K562 (cell line): ENCODE data around the gene SORL1-AS1.

Source experiments
- ATAC-seq: fragments of 200-7000 bp; cut with Tn5 transposase; 3 replicates; pipeline ENCODE4 v1.9.1; 2020; ENCODE audit warnings: moderate library complexity
- BruUV-seq: library from RNA; stranded (reverse); fragments of 400-500 nt; replicated peaks from 2 replicates; lab custom pipeline; 2021; lab: Mats Ljungman, UMichigan
- CTCF ChIA-PET: fragments of 300-600 bp; formaldehyde crosslinking; extraction: SDS; loops from one replicate; lab custom pipeline; 2021; ENCODE audit warnings: low intra/inter-chr PET ratio; lab: Yijun Ruan, JAX
- POLR2A ChIA-PET: fragments of 300-600, 350-650 bp; sonication (Branson Sonifier 250); formaldehyde crosslinking; extraction: SDS; loops from one replicate; lab custom pipeline; 2021; ENCODE audit warnings: antibody characterized with exemption, inconsistent platforms; lab: Yijun Ruan, JAX
- DNase-seq, 4 experiments: peaks; one replicate each; pipeline versions ENCODE4 v3.0.0 to v3.0.0-alpha.2; 2011 to 2018; ENCODE audit warnings: low spot score in 3 of 4, mixed read lengths in 3 of 4; ENCODE audit errors: extremely low read depth in 1 of 4
- FAIRE-seq: peaks from 2 replicates; lab custom pipeline; 2011; peaks lifted over from hg19 to GRCh38; lab: Jason Lieb, UNC
- H2AFZ ChIP-seq: 2 replicates; pipeline ENCODE4 v1.6.0; 2011; ENCODE audit warnings: low read depth, low read length, control low read depth, inconsistent platforms
- H3K27ac ChIP-seq: fragments of 200-600 bp; 3 replicates; pipeline ENCODE4 v1.8.0; 2011; ENCODE audit warnings: low read depth, mild to moderate bottlenecking, control low read depth, inconsistent platforms, low read length, moderate library complexity, mixed read lengths; ENCODE audit errors: extremely low read depth
- H3K27me3 ChIP-seq, 2 experiments: fragments of 300-600 bp in 1 of 2; 2 replicates in 1 of 2; 3 replicates in 1 of 2; pipeline versions ENCODE4 v1.6.0 to v1.8.0; 2011; ENCODE audit warnings: inconsistent platforms in 2 of 2, low read length in 2 of 2, mild to moderate bottlenecking in 1 of 2, mixed read lengths in 1 of 2, moderate library complexity in 1 of 2; ENCODE audit not compliant: control insufficient read depth in 2 of 2, insufficient read depth in 2 of 2
- H3K36me3 ChIP-seq: fragments of 300-600 bp; 3 replicates; pipeline ENCODE4 v1.8.0; 2011; ENCODE audit warnings: mild to moderate bottlenecking, low read length, inconsistent platforms; ENCODE audit not compliant: control insufficient read depth, insufficient read depth
- H3K4me1 ChIP-seq, 2 experiments: fragments of 200-600 bp in 1 of 2; replicated peaks in 1 of 2; 2 replicates in 1 of 2; 3 replicates in 1 of 2; pipeline versions ENCODE4 v1.5.1 to v1.8.0; 2011; ENCODE audit warnings: inconsistent platforms in 2 of 2, low read length in 2 of 2, mild to moderate bottlenecking in 1 of 2, mixed read lengths in 1 of 2, moderate library complexity in 1 of 2; ENCODE audit not compliant: control insufficient read depth in 2 of 2, insufficient read depth in 2 of 2
- H3K4me2 ChIP-seq: 2 replicates; pipeline ENCODE4 v1.6.1; 2011; ENCODE audit warnings: low read length, control low read depth, inconsistent platforms, mixed read lengths; ENCODE audit not compliant: insufficient read depth
- H3K4me3 ChIP-seq: fragments of 200-600 bp; sonication (generic), shearing (Covaris generic); 2 replicates; pipeline ENCODE4 v1.5.1; 2016; ENCODE audit warnings: control low read depth, inconsistent platforms
- H3K79me2 ChIP-seq: fragments of 200-600 bp; 3 replicates; pipeline ENCODE4 v1.8.0; 2011; ENCODE audit warnings: low read length, inconsistent platforms; ENCODE audit not compliant: control insufficient read depth, insufficient read depth
- H3K9ac ChIP-seq, 2 experiments: 2 replicates each; pipeline versions ENCODE4 v1.6.0 to v1.6.1; 2011; ENCODE audit warnings: low read depth in 2 of 2, low read length in 2 of 2, control low read depth in 1 of 2, inconsistent platforms in 1 of 2, mild to moderate bottlenecking in 1 of 2, mixed read lengths in 1 of 2; ENCODE audit not compliant: insufficient read depth in 1 of 2
- H3K9me1 ChIP-seq: one replicate; pipeline ENCODE4 v1.6.0; 2011; ENCODE audit warnings: inconsistent platforms, mild to moderate bottlenecking, low read length, moderate library complexity; ENCODE audit not compliant: control insufficient read depth, insufficient read depth
- H3K9me3 ChIP-seq: replicated peaks from 2 replicates; pipeline ENCODE4 v1.5.1; 2011; ENCODE audit warnings: low read depth, low read length, inconsistent platforms; ENCODE audit not compliant: control insufficient read depth, insufficient read depth
- H4K20me1 ChIP-seq: replicated peaks from 2 replicates; pipeline ENCODE4 v1.6.1; 2011; ENCODE audit warnings: low read length, inconsistent platforms, mixed read lengths; ENCODE audit not compliant: control insufficient read depth, insufficient read depth
- WGBS: fragments of 100-300 bp; shearing (Covaris generic); methylation state at CpG from one replicate; pipeline ENCODE4 v1.1.6; 2016; ENCODE audit warnings: low coverage, mixed read lengths; ENCODE audit not compliant: insufficient coverage; ENCODE audit errors: missing lambda C conversion rate; 5-methylcytosine and 5-hydroxymethylcytosine counted together
- in situ Hi-C: fragments of 300-500 bp; cut with MboI; formaldehyde crosslinking; loops from 4 replicates; pipeline ENCODE4 v1.15.0; 2018; ENCODE audit warnings: inconsistent platforms, mixed read lengths
- intact Hi-C: fragments of 100-400 bp; cut with micrococcal nuclease; formaldehyde crosslinking; loops from 2 replicates; pipeline ENCODE4 v1.14.2; 2022
- TF ChIP-seq, protein P1 (sequence below): sonication (generic); formaldehyde crosslinking; IDR thresholded peaks from 2 replicates; pipeline ENCODE4 v1.8.1; 2023; ENCODE audit warnings: mild to moderate bottlenecking, missing genetic modification reagents
- TF ChIP-seq, protein P2 (sequence below): sonication (generic); formaldehyde crosslinking; IDR thresholded peaks from 2 replicates; pipeline ENCODE4 v1.5.0; 2020; ENCODE audit warnings: missing genetic modification reagents

Gene SORL1-AS1

DNA sequence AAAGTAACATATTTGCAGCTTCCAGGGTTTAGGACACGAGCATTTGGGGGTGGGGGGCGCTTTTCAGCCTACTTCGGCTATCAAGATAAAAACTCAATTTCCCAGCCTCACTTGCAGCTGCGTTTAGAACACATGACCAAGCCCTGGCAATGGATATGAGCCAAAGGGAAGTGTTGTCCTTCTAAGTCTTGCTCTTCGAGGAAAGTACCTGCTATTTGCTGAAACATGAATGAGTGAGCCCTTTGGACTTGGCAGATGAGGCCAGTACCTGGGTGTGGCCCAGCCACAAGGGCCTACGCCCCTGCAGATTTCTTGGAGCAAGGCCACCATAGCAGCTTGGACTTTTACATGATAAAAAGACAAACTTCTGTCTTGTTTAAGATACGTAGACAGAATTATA is 60.9 kb downstream of the SORL1-AS1 start:
- H2AFZ ChIP-seq, result no peak overlapping the region
- no peaks in the 10 kb centered on the region for H3K4me1 ChIP-seq
- no peaks in the 10 kb centered on the region for H3K9me3 ChIP-seq
- H3K9me1 ChIP-seq, result no peaks in the 10 kb centered on the region
- POLR2A ChIA-PET, result interaction anchor here (0.7 kb wide), 1 partner anchor 59 kb away, joined by 4 read pairs; no protein-coding TSS in a partner anchor
- H3K9ac ChIP-seq, result no peak overlapping the region
- no peak overlapping the region for H3K27ac ChIP-seq
- no peak for ATAC-seq
- peaks cover 0 to 6% of the 10 kb centered on the region in 2 experiments; a peak in 2 of 5 replicates for H3K27me3 ChIP-seq
- H4K20me1 ChIP-seq, result no peaks in the 10 kb centered on the region
- H3K4me2 ChIP-seq, result no peak overlapping the region
- in situ Hi-C loops (no loop called here), intact Hi-C loops (no loop called here)
- FAIRE-seq, result no peak
- WGBS, result 0% methylated on average over 7 of the region's 7 CpGs
- TF ChIP-seq, protein P1, sequence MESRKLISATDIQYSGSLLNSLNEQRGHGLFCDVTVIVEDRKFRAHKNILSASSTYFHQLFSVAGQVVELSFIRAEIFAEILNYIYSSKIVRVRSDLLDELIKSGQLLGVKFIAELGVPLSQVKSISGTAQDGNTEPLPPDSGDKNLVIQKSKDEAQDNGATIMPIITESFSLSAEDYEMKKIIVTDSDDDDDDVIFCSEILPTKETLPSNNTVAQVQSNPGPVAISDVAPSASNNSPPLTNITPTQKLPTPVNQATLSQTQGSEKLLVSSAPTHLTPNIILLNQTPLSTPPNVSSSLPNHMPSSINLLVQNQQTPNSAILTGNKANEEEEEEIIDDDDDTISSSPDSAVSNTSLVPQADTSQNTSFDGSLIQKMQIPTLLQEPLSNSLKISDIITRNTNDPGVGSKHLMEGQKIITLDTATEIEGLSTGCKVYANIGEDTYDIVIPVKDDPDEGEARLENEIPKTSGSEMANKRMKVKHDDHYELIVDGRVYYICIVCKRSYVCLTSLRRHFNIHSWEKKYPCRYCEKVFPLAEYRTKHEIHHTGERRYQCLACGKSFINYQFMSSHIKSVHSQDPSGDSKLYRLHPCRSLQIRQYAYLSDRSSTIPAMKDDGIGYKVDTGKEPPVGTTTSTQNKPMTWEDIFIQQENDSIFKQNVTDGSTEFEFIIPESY (CRISPR knock-in tag), result no peak
- TF ChIP-seq, protein P2, sequence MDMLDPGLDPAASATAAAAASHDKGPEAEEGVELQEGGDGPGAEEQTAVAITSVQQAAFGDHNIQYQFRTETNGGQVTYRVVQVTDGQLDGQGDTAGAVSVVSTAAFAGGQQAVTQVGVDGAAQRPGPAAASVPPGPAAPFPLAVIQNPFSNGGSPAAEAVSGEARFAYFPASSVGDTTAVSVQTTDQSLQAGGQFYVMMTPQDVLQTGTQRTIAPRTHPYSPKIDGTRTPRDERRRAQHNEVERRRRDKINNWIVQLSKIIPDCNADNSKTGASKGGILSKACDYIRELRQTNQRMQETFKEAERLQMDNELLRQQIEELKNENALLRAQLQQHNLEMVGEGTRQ, result 0 out of 2 replicates have a peak, but pooled peaks have one; percentile 2
- BruUV-seq, result no TSS peak
- H3K79me2 ChIP-seq, result no peaks in the 10 kb centered on the region
- H3K36me3 ChIP-seq, result no peaks in the 10 kb centered on the region
- DNase-seq, result peak in 1 of 4 experiments; percentile 0
- CTCF ChIA-PET, result no interaction called here
- no peak overlapping the region for H3K4me3 ChIP-seq
